H1 (cell line): ENCODE results near the gene VSIR. TPM values are rescaled to one million over a fixed set of nuclear protein-coding genes. Genes with fewer than 3 reads are reported as not detected.

Experiments
- CTCF ChIA-PET: fragments of 300-600 bp; sonication (Branson Sonifier 250); formaldehyde crosslinking; loops from one replicate; lab custom pipeline; 2021; ENCODE audit not compliant: partially characterized antibody; lab: Charles Lee
- POLR2A ChIA-PET: fragments of 300-600 bp; sonication (Branson Sonifier 250); formaldehyde crosslinking; loops from one replicate; lab custom pipeline; 2021; ENCODE audit warnings: inconsistent platforms; ENCODE audit not compliant: partially characterized antibody; lab: Charles Lee
- DNase-seq, 2 experiments: peaks; one replicate each; pipeline versions ENCODE4 v3.0.0 to v3.0.0-alpha.2; 2010 to 2022; ENCODE audit warnings: low spot score in 2 of 2, low read depth in 1 of 2, mixed read lengths in 1 of 2
- FAIRE-seq: peaks from 2 replicates; lab custom pipeline; 2011; peaks lifted over from hg19 to GRCh38; lab: Jason Lieb, UNC
- H2AFZ ChIP-seq: 2 replicates; pipeline ENCODE4 v1.8.1; 2012; ENCODE audit warnings: low read length, inconsistent platforms
- H2AK5ac ChIP-seq: 2 replicates; pipeline ENCODE4 v1.6.1; 2013; ENCODE audit warnings: low read depth, low read length
- H2BK120ac ChIP-seq: replicated peaks from 2 replicates; pipeline ENCODE3; 2013; ENCODE audit warnings: low read depth, low read length, inconsistent platforms
- H2BK12ac ChIP-seq: 2 replicates; pipeline ENCODE4 v1.6.1; 2013; ENCODE audit warnings: low read depth, low read length
- H2BK15ac ChIP-seq: 2 replicates; pipeline ENCODE4 v1.6.1; 2013; ENCODE audit warnings: low read length
- H2BK20ac ChIP-seq: 2 replicates; pipeline ENCODE4 v1.6.1; 2013; ENCODE audit warnings: low read length
- H2BK5ac ChIP-seq: 2 replicates; pipeline ENCODE4 v1.6.1; 2013; ENCODE audit warnings: low read depth, low read length
- H3K14ac ChIP-seq: 2 replicates; pipeline ENCODE4 v1.6.1; 2013; ENCODE audit warnings: inconsistent platforms; ENCODE audit not compliant: insufficient read length
- H3K18ac ChIP-seq: 2 replicates; pipeline ENCODE4 v1.6.1; 2013; ENCODE audit warnings: low read length; ENCODE audit errors: extremely low read depth
- H3K23ac ChIP-seq: 2 replicates; pipeline ENCODE4 v1.6.1; 2013; ENCODE audit warnings: inconsistent platforms; ENCODE audit not compliant: insufficient read length
- H3K23me2 ChIP-seq: 2 replicates; pipeline ENCODE4 v1.6.1; 2013; ENCODE audit warnings: low read depth, low read length
- H3K27ac ChIP-seq: 2 replicates; pipeline ENCODE4 v1.6.1; 2011; ENCODE audit warnings: low read depth, low read length, inconsistent platforms
- H3K27me3 ChIP-seq, 4 experiments: replicated peaks in 1 of 4; 1 replicate in 1 of 4; 2 replicates in 3 of 4; pipeline versions ENCODE4 v1.6.1 to v1.8.1; 2011 to 2013; ENCODE audit warnings: low read length in 3 of 4, mild to moderate bottlenecking in 3 of 4, inconsistent platforms in 2 of 4, mixed read lengths in 2 of 4, moderate library complexity in 1 of 4; ENCODE audit not compliant: control insufficient read depth in 3 of 4, insufficient read depth in 3 of 4; ENCODE audit errors: extremely low read depth in 1 of 4
- H3K36me3 ChIP-seq, 4 experiments: 2 replicates each; pipeline versions ENCODE4 v1.6.1 to v1.8.1; 2011 to 2013; ENCODE audit warnings: mild to moderate bottlenecking in 4 of 4, low read length in 3 of 4, moderate library complexity in 2 of 4, control low read depth in 1 of 4, inconsistent platforms in 1 of 4; ENCODE audit not compliant: insufficient read depth in 4 of 4, control insufficient read depth in 2 of 4
- H3K4ac ChIP-seq: replicated peaks from 2 replicates; pipeline ENCODE3; 2013; ENCODE audit warnings: low read length, low read depth, mixed read lengths, inconsistent platforms; ENCODE audit not compliant: insufficient read length
- H3K4me1 ChIP-seq, 4 experiments: replicated peaks in 1 of 4; 1 replicate in 1 of 4; 2 replicates in 3 of 4; pipeline versions ENCODE4 v1.6.1 to v1.8.1; 2011 to 2013; ENCODE audit warnings: low read length in 3 of 4, inconsistent platforms in 2 of 4, mixed read lengths in 1 of 4; ENCODE audit not compliant: insufficient read depth in 4 of 4, control insufficient read depth in 3 of 4
- H3K4me2 ChIP-seq, 2 experiments: 2 replicates each; pipeline versions ENCODE4 v1.6.1 to v1.8.1; 2011 to 2013; ENCODE audit warnings: low read depth in 2 of 2, low read length in 2 of 2, control low read depth in 1 of 2, inconsistent platforms in 1 of 2, mild to moderate bottlenecking in 1 of 2; ENCODE audit not compliant: insufficient read depth in 1 of 2
- H3K4me3 ChIP-seq, 4 experiments: fragments of 200-600, 300-600 bp in 1 of 4; sonication (generic), shearing (Covaris generic), sonication (Bioruptor Twin) in 1 of 4; 2 replicates each; pipeline versions ENCODE4 v1.5.1 to v1.8.1; 2011 to 2016; ENCODE audit warnings: low read length in 4 of 4, low read depth in 3 of 4, control low read depth in 2 of 4, inconsistent platforms in 2 of 4, mild to moderate bottlenecking in 2 of 4, mixed read lengths in 1 of 4, moderate library complexity in 1 of 4; ENCODE audit not compliant: insufficient read depth in 2 of 4; ENCODE audit errors: extremely low read depth in 1 of 4
- H3K56ac ChIP-seq: replicated peaks from 2 replicates; pipeline ENCODE3; 2013; ENCODE audit warnings: low read depth, mild to moderate bottlenecking, mixed read lengths, low read length, inconsistent platforms; ENCODE audit not compliant: insufficient read length
- H3K79me1 ChIP-seq: 2 replicates; pipeline ENCODE4 v1.6.1; 2013; ENCODE audit warnings: low read depth, low read length, control low read depth
- H3K79me2 ChIP-seq, 2 experiments: 2 replicates each; pipeline versions ENCODE4 v1.6.1 to v1.8.1; 2012 to 2013; ENCODE audit warnings: low read length in 2 of 2, mild to moderate bottlenecking in 2 of 2, inconsistent platforms in 1 of 2; ENCODE audit not compliant: insufficient read depth in 2 of 2, control insufficient read depth in 1 of 2
- H3K9ac ChIP-seq, 4 experiments: replicated peaks in 1 of 4; 1 replicate in 1 of 4; 2 replicates in 3 of 4; pipeline versions ENCODE4 v1.6.1 to v1.8.1; 2011 to 2013; ENCODE audit warnings: low read depth in 3 of 4, low read length in 3 of 4, control low read depth in 2 of 4, mild to moderate bottlenecking in 2 of 4, moderate library complexity in 2 of 4, inconsistent platforms in 1 of 4; ENCODE audit errors: extremely low read depth in 1 of 4
- H3K9me3 ChIP-seq, 2 experiments: 2 replicates each; pipeline versions ENCODE4 v1.6.1 to v1.8.1; 2012 to 2013; ENCODE audit warnings: mild to moderate bottlenecking in 2 of 2, moderate library complexity in 2 of 2, control low read depth in 1 of 2, inconsistent platforms in 1 of 2, low read depth in 1 of 2, low read length in 1 of 2, mixed read lengths in 1 of 2; ENCODE audit not compliant: insufficient read depth in 2 of 2
- H4K20me1 ChIP-seq, 2 experiments: replicated peaks in 1 of 2; 2 replicates each; pipeline versions ENCODE3 to v1.8.1; 2011 to 2013; ENCODE audit warnings: inconsistent platforms in 2 of 2, low read length in 2 of 2, mild to moderate bottlenecking in 1 of 2; ENCODE audit not compliant: insufficient read depth in 2 of 2, control insufficient read depth in 1 of 2
- H4K5ac ChIP-seq: 2 replicates; pipeline ENCODE4 v1.6.1; 2013; ENCODE audit warnings: low read length, low read depth, mixed read lengths, inconsistent platforms; ENCODE audit not compliant: insufficient read length
- H4K8ac ChIP-seq: 2 replicates; pipeline ENCODE4 v1.8.0; 2013; ENCODE audit warnings: mild to moderate bottlenecking, moderate library complexity, low read length, inconsistent platforms; ENCODE audit not compliant: insufficient read depth; ENCODE audit errors: extremely low read depth
- H4K91ac ChIP-seq: replicated peaks from 2 replicates; pipeline ENCODE3; 2013; ENCODE audit warnings: low read length, mixed read lengths, inconsistent platforms; ENCODE audit not compliant: insufficient read length
- CBX8 ChIP-seq: fragments of 300-800, 300-1000 bp; sonication (generic); IDR thresholded peaks from 2 replicates; pipeline ENCODE4 v1.7.1; 2016; ENCODE audit warnings: low read depth, low read length, borderline replicate concordance
- CEBPB ChIP-seq: IDR thresholded peaks from 2 replicates; pipeline ENCODE4 v1.6.1; 2012; ENCODE audit warnings: low read depth, low read length
- CHD2 ChIP-seq: IDR thresholded peaks from 2 replicates; pipeline ENCODE4 v1.6.1; 2012; ENCODE audit warnings: low read length, improper control_type of control experiment
- KDM1A ChIP-seq: fragments of 200-600, 300-600 bp; sonication (generic); IDR thresholded peaks from 2 replicates; pipeline ENCODE4 v1.7.1; 2016; ENCODE audit warnings: mild to moderate bottlenecking, low read length, borderline replicate concordance
- KDM4A ChIP-seq: IDR thresholded peaks from one replicate; pipeline ENCODE4 v1.7.1; 2012; ENCODE audit warnings: low read depth, mild to moderate bottlenecking, moderate library complexity, low read length, inconsistent platforms; ENCODE audit not compliant: severe bottlenecking
- POLR2A ChIP-seq, 2 experiments: IDR thresholded peaks; 1 replicate in 1 of 2; 2 replicates in 1 of 2; pipeline ENCODE4 v1.6.1; 2011; ENCODE audit warnings: low read depth in 2 of 2, low read length in 2 of 2, mild to moderate bottlenecking in 2 of 2; ENCODE audit errors: control extremely low read depth in 1 of 2
- POLR2AphosphoS5 ChIP-seq: IDR thresholded peaks from 2 replicates; pipeline ENCODE4 v1.6.1; 2011; ENCODE audit warnings: low read depth, low read length
- POU5F1 ChIP-seq: IDR thresholded peaks from 2 replicates; pipeline ENCODE4 v1.6.1; 2011; ENCODE audit warnings: low read depth, mild to moderate bottlenecking, low read length, moderate library complexity
- SAP30 ChIP-seq: fragments of 300-600 bp; sonication (generic); IDR thresholded peaks from 2 replicates; pipeline ENCODE4 v1.7.1; 2012; ENCODE audit warnings: low read length, moderate library complexity, mild to moderate bottlenecking, inconsistent platforms; ENCODE audit not compliant: insufficient read depth, insufficient replicate concordance
- WGBS, 2 experiments: shearing (Covaris generic) in 1 of 2; methylation state at CpG; one replicate each; pipeline versions ENCODE4 v1.1.6 to v1.1.7; 2013 to 2015; ENCODE audit warnings: low lambda C conversion rate in 2 of 2, mixed read lengths in 2 of 2, inconsistent platforms in 1 of 2, low coverage in 1 of 2, missing lambda C conversion rate in 1 of 2; ENCODE audit not compliant: insufficient replicate concordance in 2 of 2, insufficient coverage in 1 of 2, insufficient read length in 1 of 2; ENCODE audit errors: extremely low coverage in 1 of 2, missing lambda C conversion rate in 1 of 2; 5-methylcytosine and 5-hydroxymethylcytosine counted together
- polyA plus RNA-seq, 7 experiments: library from polyadenylated mRNA; depleted of rRNA in 3 of 7; stranded (reverse) in 5 of 7; unstranded in 2 of 7; fragments of >200 nt in 5 of 7; fragments of 200-250 nt in 2 of 7; gene quantifications; 1 replicate in 5 of 7; 2 replicates in 1 of 7; 4 replicates in 1 of 7; pipeline versions ENCODE4 v1.2.1 to v1.2.3, GENCODE V29; 2011 to 2013; ENCODE audit warnings: missing spikeins in 2 of 7, mixed read lengths in 2 of 7
- total RNA-seq: library from RNA; stranded (reverse); fragmentation: NEBNext Ultra II Directional; extraction: Animal tissue kit (Norgen Biotek cat#: 25700); gene quantifications from 2 replicates; pipeline ENCODE4 v1.2.1, GENCODE V29; 2021

The VSIR gene
- total and polyA plus RNA-seq, 2 of the 8 experiments (the other 6 are each of a cell fraction or from before 2014, with no cell fraction given) = 0.33 TPM; not detected in 1

DNA sequence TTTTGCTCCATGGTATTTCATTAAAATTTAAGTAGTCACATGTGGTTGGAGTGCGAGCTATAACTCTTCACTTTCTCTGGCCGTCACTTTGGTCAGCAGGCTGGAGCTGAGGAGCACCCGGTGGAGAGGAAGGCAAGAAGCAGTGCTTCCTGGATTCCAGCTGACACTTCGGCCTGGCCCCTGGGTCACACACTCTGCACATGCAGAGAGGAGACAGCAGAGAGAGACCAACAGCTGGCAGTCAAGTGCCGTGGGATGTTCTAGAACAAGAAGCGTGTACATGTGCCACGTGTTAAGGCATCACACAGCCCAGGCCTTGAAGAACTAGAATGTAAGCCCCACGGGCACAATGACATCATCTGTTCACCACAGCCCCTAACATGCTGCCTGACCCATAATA, 47.6 kb upstream of the VSIR start:
- Histone ChIP-seq H3K56ac (no peak overlapping the region), H3K4me1 (peaks cover 0 to 2% (median 0%) of the 10 kb centered on the region in 4 experiments; a peak in 1 of 7 replicates), H3K36me3 (peaks cover 55 to 96% (median 84%) of the 10 kb centered on the region in 4 experiments), H2BK15ac (no peak overlapping the region), H4K5ac (no peak overlapping the region), H2BK20ac (no peak overlapping the region), H3K9me3 (no peaks in the 10 kb centered on the region), H3K27ac (no peak overlapping the region), H2BK120ac (no peak overlapping the region), H3K4ac (no peak overlapping the region), H3K4me3 (no peak overlapping the region), H3K9ac (no peak overlapping the region), H3K23me2 (no peaks in the 10 kb centered on the region), H2BK5ac (no peak overlapping the region), H3K79me2 (no peaks in the 10 kb centered on the region), H3K18ac (no peak overlapping the region), H3K23ac (no peak overlapping the region), H4K8ac (no peak overlapping the region), H2AFZ (no peak overlapping the region), H3K4me2 (no peak overlapping the region), H2AK5ac (no peak overlapping the region), H4K91ac (no peak overlapping the region), H4K20me1 (peaks cover 3 to 13% of the 10 kb centered on the region in 2 experiments), H3K79me1 (peaks cover 2% of the 10 kb centered on the region; the same call in 1 of the 2 replicates), H3K14ac (no peak overlapping the region), H2BK12ac (no peak overlapping the region), H3K27me3 (no peaks in the 10 kb centered on the region)
- 87% methylated on average over 8 of the region's 8 CpGs; no CpG with 5 or more reads in 1 of the 2 experiments for WGBS, 2 experiments
- CTCF ChIA-PET = interaction anchor here (1.2 kb wide), 1 partner anchor 10 kb away, joined by 5 read pairs; no protein-coding TSS in a partner anchor
- POLR2A ChIA-PET = no interaction called here
- no peak for FAIRE-seq
- no peak for DNase-seq
- TF ChIP-seq SAP30 (no peak), KDM1A (no peak), CBX8 (no peak), POLR2AphosphoS5 (no peak), CHD2 (no peak), POU5F1 (no peak), CEBPB (no peak), KDM4A (no peak), POLR2A (IDR thresholded peaks at IDR 0.05; ENCODE audit: control extremely low read depth in 1 of 2, low read depth in 2 of 2, low read length in 2 of 2) (no peak)
